GM12874 (cell line): ENCODE data around the gene FBXO15.

ENCODE experiments used
- TF ChIP-seq, protein P1 (sequence below): IDR thresholded peaks from 2 replicates; pipeline ENCODE4 v1.5.1; 2011; ENCODE audit warnings: low read depth, mild to moderate bottlenecking, control low read depth, low read length, moderate library complexity; ENCODE audit not compliant: insufficient read depth

Gene FBXO15

DNA sequence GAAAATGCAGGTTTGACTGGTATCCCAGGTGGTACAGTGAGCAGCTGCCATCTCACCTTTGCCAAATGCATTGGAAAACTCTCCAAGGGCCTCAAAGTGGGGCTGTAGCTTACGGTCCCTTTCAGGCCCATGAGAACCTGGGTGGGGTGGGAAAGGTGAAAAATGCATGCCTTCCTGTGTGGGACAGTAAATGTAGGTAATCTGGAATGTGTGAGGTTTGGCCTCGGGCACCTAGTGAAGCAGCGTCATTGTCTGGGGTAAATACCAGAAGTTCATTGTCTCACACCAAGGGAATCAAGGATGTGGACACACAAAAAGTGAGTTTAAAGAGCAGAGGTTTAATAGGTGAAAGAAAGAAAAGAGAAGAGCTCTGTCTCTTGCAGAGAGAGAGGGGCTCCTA lies 37.2 kb upstream of the FBXO15 start:
- TF ChIP-seq, protein P1, sequence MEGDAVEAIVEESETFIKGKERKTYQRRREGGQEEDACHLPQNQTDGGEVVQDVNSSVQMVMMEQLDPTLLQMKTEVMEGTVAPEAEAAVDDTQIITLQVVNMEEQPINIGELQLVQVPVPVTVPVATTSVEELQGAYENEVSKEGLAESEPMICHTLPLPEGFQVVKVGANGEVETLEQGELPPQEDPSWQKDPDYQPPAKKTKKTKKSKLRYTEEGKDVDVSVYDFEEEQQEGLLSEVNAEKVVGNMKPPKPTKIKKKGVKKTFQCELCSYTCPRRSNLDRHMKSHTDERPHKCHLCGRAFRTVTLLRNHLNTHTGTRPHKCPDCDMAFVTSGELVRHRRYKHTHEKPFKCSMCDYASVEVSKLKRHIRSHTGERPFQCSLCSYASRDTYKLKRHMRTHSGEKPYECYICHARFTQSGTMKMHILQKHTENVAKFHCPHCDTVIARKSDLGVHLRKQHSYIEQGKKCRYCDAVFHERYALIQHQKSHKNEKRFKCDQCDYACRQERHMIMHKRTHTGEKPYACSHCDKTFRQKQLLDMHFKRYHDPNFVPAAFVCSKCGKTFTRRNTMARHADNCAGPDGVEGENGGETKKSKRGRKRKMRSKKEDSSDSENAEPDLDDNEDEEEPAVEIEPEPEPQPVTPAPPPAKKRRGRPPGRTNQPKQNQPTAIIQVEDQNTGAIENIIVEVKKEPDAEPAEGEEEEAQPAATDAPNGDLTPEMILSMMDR, result no peak

DNA sequence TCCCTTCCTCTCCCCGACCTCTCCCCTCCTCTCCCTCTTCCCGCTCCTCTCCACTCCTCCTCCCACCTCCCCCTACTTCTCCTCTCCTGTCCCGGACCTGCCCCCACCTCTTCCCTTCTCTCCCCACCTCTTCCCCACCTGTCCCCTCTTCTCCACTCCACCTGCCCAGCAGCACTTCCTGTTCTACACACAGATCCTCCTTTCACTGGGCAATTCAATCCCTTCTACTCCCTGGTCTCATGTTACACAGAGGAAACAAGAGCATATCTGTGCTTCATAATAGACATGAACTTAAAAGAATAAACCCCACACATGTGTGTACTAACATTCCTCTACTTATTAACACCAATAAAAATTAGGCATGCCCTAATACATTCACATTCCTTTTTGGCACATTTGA lies 35.5 kb upstream of the FBXO15 start:
- TF ChIP-seq, protein P1, result no peak

DNA sequence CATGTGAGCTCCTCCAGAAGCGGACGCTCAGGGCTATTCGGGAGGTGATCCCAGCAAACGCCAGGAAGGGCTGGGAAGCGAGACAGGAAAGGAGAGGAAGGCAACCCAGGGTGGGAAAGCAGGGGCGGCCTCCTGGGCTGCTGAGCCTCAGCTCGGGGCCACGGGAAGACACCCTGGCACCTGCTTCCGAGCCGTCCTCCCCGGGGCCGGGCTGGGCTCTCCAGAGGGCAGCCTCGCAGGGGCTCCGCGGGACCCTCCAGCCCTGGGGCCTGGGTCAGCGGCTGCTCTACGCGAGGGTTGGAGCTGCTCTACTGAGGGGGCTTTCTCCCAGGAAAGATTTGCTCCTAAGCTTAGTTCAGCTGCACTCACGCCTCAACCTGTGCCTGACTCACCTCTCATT lies 34.7 kb upstream of the FBXO15 start:
- TF ChIP-seq, protein P1, result no peak

DNA sequence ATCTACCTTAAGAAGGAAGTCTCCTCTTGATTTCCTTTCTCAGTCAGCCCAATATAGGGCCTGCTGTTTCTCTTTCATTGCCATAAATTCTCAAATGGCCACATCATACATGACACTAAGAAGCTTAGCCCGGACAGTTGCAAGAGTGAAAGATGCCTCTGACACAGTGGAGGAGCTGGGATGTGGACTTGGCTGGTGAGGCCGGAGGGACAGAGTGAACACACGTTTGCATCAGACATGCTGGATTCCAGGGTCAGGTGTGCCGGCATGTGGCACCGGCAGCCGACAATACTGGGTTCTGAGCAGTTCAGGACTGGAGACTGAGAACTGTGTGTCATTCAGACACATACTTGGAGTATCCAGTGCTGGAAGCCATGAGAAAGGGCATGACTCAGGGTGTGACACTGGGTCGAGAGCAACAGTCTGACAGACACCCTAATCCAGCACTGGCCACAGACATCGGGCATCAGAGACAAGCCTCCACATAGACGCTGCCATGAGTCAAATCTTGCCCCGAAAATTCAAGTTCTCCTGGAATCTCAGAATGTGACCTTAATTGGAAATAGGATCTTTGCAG lies 32.1 kb upstream of the FBXO15 start:
- TF ChIP-seq, protein P1, result no peak

DNA sequence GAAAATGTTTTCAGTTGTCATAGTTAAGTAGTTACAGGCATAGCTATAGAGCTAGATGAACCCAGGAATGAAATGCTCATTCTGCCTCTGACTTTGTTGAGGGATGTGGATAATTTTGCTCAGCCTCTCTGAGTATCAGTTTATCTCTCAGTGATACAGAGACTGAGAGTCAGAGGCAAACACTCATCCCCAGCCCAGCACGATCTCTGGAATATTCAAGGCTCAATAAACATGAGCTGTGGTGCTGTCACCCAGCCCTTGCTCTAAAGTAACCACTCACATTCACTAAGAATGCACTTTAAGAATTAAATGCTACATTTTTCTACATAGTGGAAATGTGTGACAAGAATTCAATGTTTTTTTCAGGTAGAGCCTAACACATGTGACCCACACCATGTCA lies 31.2 kb upstream of the FBXO15 start:
- TF ChIP-seq, protein P1, result no peak

DNA sequence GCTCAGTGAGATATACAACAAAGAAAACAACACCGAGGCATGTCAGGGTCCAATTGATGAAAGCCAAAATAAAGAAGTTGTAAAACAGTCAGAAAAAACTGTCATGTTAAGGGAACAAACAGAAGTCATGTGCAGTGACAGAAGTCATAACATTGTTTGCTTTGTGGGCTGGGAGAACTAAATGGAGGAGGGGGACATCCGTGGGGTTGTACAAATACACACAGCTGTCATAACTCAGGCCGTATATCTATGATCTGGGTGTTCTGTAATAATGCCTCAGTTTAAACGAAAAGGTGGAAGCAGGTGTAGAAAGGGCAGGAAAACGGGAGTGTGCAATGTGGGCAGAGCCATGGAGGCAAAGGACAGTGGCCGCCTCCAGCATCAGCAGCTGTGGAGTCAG lies 28.0 kb upstream of the FBXO15 start:
- TF ChIP-seq, protein P1, result no peak

DNA sequence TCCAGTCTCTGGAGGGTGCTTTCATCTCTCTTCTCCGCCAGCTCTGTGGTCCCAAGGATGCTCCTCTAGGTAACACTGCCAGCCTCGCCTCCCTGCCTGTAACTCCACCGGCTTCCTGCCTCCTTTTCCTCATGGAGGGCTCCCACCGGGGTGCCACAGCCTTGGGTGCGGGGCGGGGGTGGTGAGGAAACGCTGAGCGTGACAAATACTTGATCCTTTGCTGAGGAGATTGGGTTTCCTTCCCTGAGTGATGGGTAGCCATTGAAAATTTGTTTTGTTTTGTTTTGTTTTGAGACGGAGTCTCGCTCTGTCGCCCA lies 25.8 kb upstream of the FBXO15 start:
- TF ChIP-seq, protein P1, result no peak
